H1 (cell line): ENCODE data around the gene LRATD1. TPM values are rescaled to one million over a fixed set of nuclear protein-coding genes. Genes with fewer than 3 reads are reported as not detected.

ENCODE experiments used
- CTCF ChIA-PET: fragments of 300-600 bp; sonication (Branson Sonifier 250); formaldehyde crosslinking; loops from one replicate; lab custom pipeline; 2021; ENCODE audit not compliant: partially characterized antibody; lab: Charles Lee
- POLR2A ChIA-PET: fragments of 300-600 bp; sonication (Branson Sonifier 250); formaldehyde crosslinking; loops from one replicate; lab custom pipeline; 2021; ENCODE audit warnings: inconsistent platforms; ENCODE audit not compliant: partially characterized antibody; lab: Charles Lee
- DNase-seq, 2 experiments: peaks; one replicate each; pipeline versions ENCODE4 v3.0.0 to v3.0.0-alpha.2; 2010 to 2022; ENCODE audit warnings: low spot score in 2 of 2, low read depth in 1 of 2, mixed read lengths in 1 of 2
- FAIRE-seq: peaks from 2 replicates; lab custom pipeline; 2011; peaks lifted over from hg19 to GRCh38; lab: Jason Lieb, UNC
- H2AFZ ChIP-seq: 2 replicates; pipeline ENCODE4 v1.8.1; 2012; ENCODE audit warnings: low read length, inconsistent platforms
- H2AK5ac ChIP-seq: 2 replicates; pipeline ENCODE4 v1.6.1; 2013; ENCODE audit warnings: low read depth, low read length
- H2BK120ac ChIP-seq: replicated peaks from 2 replicates; pipeline ENCODE3; 2013; ENCODE audit warnings: low read depth, low read length, inconsistent platforms
- H2BK12ac ChIP-seq: 2 replicates; pipeline ENCODE4 v1.6.1; 2013; ENCODE audit warnings: low read depth, low read length
- H2BK15ac ChIP-seq: 2 replicates; pipeline ENCODE4 v1.6.1; 2013; ENCODE audit warnings: low read length
- H2BK20ac ChIP-seq: 2 replicates; pipeline ENCODE4 v1.6.1; 2013; ENCODE audit warnings: low read length
- H2BK5ac ChIP-seq: 2 replicates; pipeline ENCODE4 v1.6.1; 2013; ENCODE audit warnings: low read depth, low read length
- H3K14ac ChIP-seq: 2 replicates; pipeline ENCODE4 v1.6.1; 2013; ENCODE audit warnings: inconsistent platforms; ENCODE audit not compliant: insufficient read length
- H3K18ac ChIP-seq: 2 replicates; pipeline ENCODE4 v1.6.1; 2013; ENCODE audit warnings: low read length; ENCODE audit errors: extremely low read depth
- H3K23ac ChIP-seq: 2 replicates; pipeline ENCODE4 v1.6.1; 2013; ENCODE audit warnings: inconsistent platforms; ENCODE audit not compliant: insufficient read length
- H3K23me2 ChIP-seq: 2 replicates; pipeline ENCODE4 v1.6.1; 2013; ENCODE audit warnings: low read depth, low read length
- H3K27ac ChIP-seq: 2 replicates; pipeline ENCODE4 v1.6.1; 2011; ENCODE audit warnings: low read depth, low read length, inconsistent platforms
- H3K27me3 ChIP-seq, 4 experiments: replicated peaks in 1 of 4; 1 replicate in 1 of 4; 2 replicates in 3 of 4; pipeline versions ENCODE4 v1.6.1 to v1.8.1; 2011 to 2013; ENCODE audit warnings: low read length in 3 of 4, mild to moderate bottlenecking in 3 of 4, inconsistent platforms in 2 of 4, mixed read lengths in 2 of 4, moderate library complexity in 1 of 4; ENCODE audit not compliant: control insufficient read depth in 3 of 4, insufficient read depth in 3 of 4; ENCODE audit errors: extremely low read depth in 1 of 4
- H3K36me3 ChIP-seq, 4 experiments: 2 replicates each; pipeline versions ENCODE4 v1.6.1 to v1.8.1; 2011 to 2013; ENCODE audit warnings: mild to moderate bottlenecking in 4 of 4, low read length in 3 of 4, moderate library complexity in 2 of 4, control low read depth in 1 of 4, inconsistent platforms in 1 of 4; ENCODE audit not compliant: insufficient read depth in 4 of 4, control insufficient read depth in 2 of 4
- H3K4ac ChIP-seq: replicated peaks from 2 replicates; pipeline ENCODE3; 2013; ENCODE audit warnings: low read length, low read depth, mixed read lengths, inconsistent platforms; ENCODE audit not compliant: insufficient read length
- H3K4me1 ChIP-seq, 4 experiments: replicated peaks in 1 of 4; 1 replicate in 1 of 4; 2 replicates in 3 of 4; pipeline versions ENCODE4 v1.6.1 to v1.8.1; 2011 to 2013; ENCODE audit warnings: low read length in 3 of 4, inconsistent platforms in 2 of 4, mixed read lengths in 1 of 4; ENCODE audit not compliant: insufficient read depth in 4 of 4, control insufficient read depth in 3 of 4
- H3K4me2 ChIP-seq, 2 experiments: 2 replicates each; pipeline versions ENCODE4 v1.6.1 to v1.8.1; 2011 to 2013; ENCODE audit warnings: low read depth in 2 of 2, low read length in 2 of 2, control low read depth in 1 of 2, inconsistent platforms in 1 of 2, mild to moderate bottlenecking in 1 of 2; ENCODE audit not compliant: insufficient read depth in 1 of 2
- H3K4me3 ChIP-seq, 4 experiments: fragments of 200-600, 300-600 bp in 1 of 4; sonication (generic), shearing (Covaris generic), sonication (Bioruptor Twin) in 1 of 4; 2 replicates each; pipeline versions ENCODE4 v1.5.1 to v1.8.1; 2011 to 2016; ENCODE audit warnings: low read length in 4 of 4, low read depth in 3 of 4, control low read depth in 2 of 4, inconsistent platforms in 2 of 4, mild to moderate bottlenecking in 2 of 4, mixed read lengths in 1 of 4, moderate library complexity in 1 of 4; ENCODE audit not compliant: insufficient read depth in 2 of 4; ENCODE audit errors: extremely low read depth in 1 of 4
- H3K56ac ChIP-seq: replicated peaks from 2 replicates; pipeline ENCODE3; 2013; ENCODE audit warnings: low read depth, mild to moderate bottlenecking, mixed read lengths, low read length, inconsistent platforms; ENCODE audit not compliant: insufficient read length
- H3K79me1 ChIP-seq: 2 replicates; pipeline ENCODE4 v1.6.1; 2013; ENCODE audit warnings: low read depth, low read length, control low read depth
- H3K79me2 ChIP-seq, 2 experiments: 2 replicates each; pipeline versions ENCODE4 v1.6.1 to v1.8.1; 2012 to 2013; ENCODE audit warnings: low read length in 2 of 2, mild to moderate bottlenecking in 2 of 2, inconsistent platforms in 1 of 2; ENCODE audit not compliant: insufficient read depth in 2 of 2, control insufficient read depth in 1 of 2
- H3K9ac ChIP-seq, 4 experiments: replicated peaks in 1 of 4; 1 replicate in 1 of 4; 2 replicates in 3 of 4; pipeline versions ENCODE4 v1.6.1 to v1.8.1; 2011 to 2013; ENCODE audit warnings: low read depth in 3 of 4, low read length in 3 of 4, control low read depth in 2 of 4, mild to moderate bottlenecking in 2 of 4, moderate library complexity in 2 of 4, inconsistent platforms in 1 of 4; ENCODE audit errors: extremely low read depth in 1 of 4
- H3K9me3 ChIP-seq, 2 experiments: 2 replicates each; pipeline versions ENCODE4 v1.6.1 to v1.8.1; 2012 to 2013; ENCODE audit warnings: mild to moderate bottlenecking in 2 of 2, moderate library complexity in 2 of 2, control low read depth in 1 of 2, inconsistent platforms in 1 of 2, low read depth in 1 of 2, low read length in 1 of 2, mixed read lengths in 1 of 2; ENCODE audit not compliant: insufficient read depth in 2 of 2
- H4K20me1 ChIP-seq, 2 experiments: replicated peaks in 1 of 2; 2 replicates each; pipeline versions ENCODE3 to v1.8.1; 2011 to 2013; ENCODE audit warnings: inconsistent platforms in 2 of 2, low read length in 2 of 2, mild to moderate bottlenecking in 1 of 2; ENCODE audit not compliant: insufficient read depth in 2 of 2, control insufficient read depth in 1 of 2
- H4K5ac ChIP-seq: 2 replicates; pipeline ENCODE4 v1.6.1; 2013; ENCODE audit warnings: low read length, low read depth, mixed read lengths, inconsistent platforms; ENCODE audit not compliant: insufficient read length
- H4K8ac ChIP-seq: 2 replicates; pipeline ENCODE4 v1.8.0; 2013; ENCODE audit warnings: mild to moderate bottlenecking, moderate library complexity, low read length, inconsistent platforms; ENCODE audit not compliant: insufficient read depth; ENCODE audit errors: extremely low read depth
- H4K91ac ChIP-seq: replicated peaks from 2 replicates; pipeline ENCODE3; 2013; ENCODE audit warnings: low read length, mixed read lengths, inconsistent platforms; ENCODE audit not compliant: insufficient read length
- CHD2 ChIP-seq: IDR thresholded peaks from 2 replicates; pipeline ENCODE4 v1.6.1; 2012; ENCODE audit warnings: low read length, improper control_type of control experiment
- KDM1A ChIP-seq: fragments of 200-600, 300-600 bp; sonication (generic); IDR thresholded peaks from 2 replicates; pipeline ENCODE4 v1.7.1; 2016; ENCODE audit warnings: mild to moderate bottlenecking, low read length, borderline replicate concordance
- RFX5 ChIP-seq: IDR thresholded peaks from 2 replicates; pipeline ENCODE4 v1.6.1; 2011; ENCODE audit warnings: low read depth, low read length, improper control_type of control experiment, borderline replicate concordance
- WGBS, 2 experiments: shearing (Covaris generic) in 1 of 2; methylation state at CpG; one replicate each; pipeline versions ENCODE4 v1.1.6 to v1.1.7; 2013 to 2015; ENCODE audit warnings: low lambda C conversion rate in 2 of 2, mixed read lengths in 2 of 2, inconsistent platforms in 1 of 2, low coverage in 1 of 2, missing lambda C conversion rate in 1 of 2; ENCODE audit not compliant: insufficient replicate concordance in 2 of 2, insufficient coverage in 1 of 2, insufficient read length in 1 of 2; ENCODE audit errors: extremely low coverage in 1 of 2, missing lambda C conversion rate in 1 of 2; 5-methylcytosine and 5-hydroxymethylcytosine counted together
- polyA plus RNA-seq, 7 experiments: library from polyadenylated mRNA; depleted of rRNA in 3 of 7; stranded (reverse) in 5 of 7; unstranded in 2 of 7; fragments of >200 nt in 5 of 7; fragments of 200-250 nt in 2 of 7; gene quantifications; 1 replicate in 5 of 7; 2 replicates in 1 of 7; 4 replicates in 1 of 7; pipeline versions ENCODE4 v1.2.1 to v1.2.3, GENCODE V29; 2011 to 2013; ENCODE audit warnings: missing spikeins in 2 of 7, mixed read lengths in 2 of 7
- total RNA-seq: library from RNA; stranded (reverse); fragmentation: NEBNext Ultra II Directional; extraction: Animal tissue kit (Norgen Biotek cat#: 25700); gene quantifications from 2 replicates; pipeline ENCODE4 v1.2.1, GENCODE V29; 2021

LRATD1 gene
- total and polyA plus RNA-seq, 2 of the 8 experiments (the other 6 are each of a cell fraction or from before 2014, with no cell fraction given): 1.2 to 2.3 TPM

DNA sequence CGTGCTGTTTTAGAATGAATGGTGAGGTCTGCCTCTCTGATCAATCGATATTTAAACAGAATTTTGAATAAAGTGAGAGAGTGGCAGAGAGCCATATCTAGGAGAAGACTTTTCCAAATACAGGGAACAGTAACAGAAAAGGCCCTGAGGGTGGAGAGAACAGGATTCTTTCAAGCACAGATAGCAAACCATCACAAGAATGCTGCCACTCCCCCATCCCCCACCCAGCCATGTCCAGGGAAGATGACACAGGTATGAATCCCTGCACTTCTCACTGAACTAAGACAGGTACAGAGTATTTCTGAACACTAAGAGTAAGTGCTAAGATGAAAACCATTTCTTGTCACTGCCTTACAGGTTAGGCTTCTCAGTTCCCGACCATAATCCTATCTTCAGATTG lies 23.6 kb downstream of the LRATD1 start:
- no peak overlapping the region for H3K9ac ChIP-seq
- TF ChIP-seq CHD2 (no peak), RFX5 (no peak), KDM1A (no peak)
- TF ChIP-seq, all 59 proteins: peak for 0
- CTCF ChIA-PET: no interaction called here
- Histone ChIP-seq H3K4me2 (no peak overlapping the region), H3K14ac (no peak overlapping the region), H3K4me1 (no peaks in the 10 kb centered on the region), H3K4ac (no peak overlapping the region), H2BK15ac (no peak overlapping the region), H3K79me1 (no peaks in the 10 kb centered on the region), H3K79me2 (no peaks in the 10 kb centered on the region), H3K18ac (no peak overlapping the region), H2BK5ac (no peak overlapping the region), H3K23ac (no peak overlapping the region), H3K23me2 (no peaks in the 10 kb centered on the region), H2AK5ac (no peak overlapping the region), H2BK20ac (no peak overlapping the region), H2BK12ac (no peak overlapping the region), H4K5ac (no peak overlapping the region), H3K36me3 (no peaks in the 10 kb centered on the region), H3K27ac (no peak overlapping the region), H2AFZ (no peak overlapping the region), H3K56ac (no peak overlapping the region), H4K8ac (no peak overlapping the region), H3K9me3 (no peaks in the 10 kb centered on the region), H3K27me3 (no peaks in the 10 kb centered on the region), H4K20me1 (no peaks in the 10 kb centered on the region), H2BK120ac (no peak overlapping the region), H3K4me3 (no peak overlapping the region), H4K91ac (no peak overlapping the region)
- POLR2A ChIA-PET: no interaction called here
- DNase-seq (no peak), FAIRE-seq (no peak)
- WGBS, 2 experiments: 95% methylated on average over 3 of the region's 3 CpGs; no CpG with 5 or more reads in 1 of the 2 experiments
